ENCODE results near the gene SH3PXD2B. TPM values are rescaled to one million over a fixed set of nuclear protein-coding genes. Genes with fewer than 3 reads are reported as not detected.

Gene SH3PXD2B
- total RNA-seq, 2 donors from 2014 or later: 12.2 to 13.2 TPM

DNA sequence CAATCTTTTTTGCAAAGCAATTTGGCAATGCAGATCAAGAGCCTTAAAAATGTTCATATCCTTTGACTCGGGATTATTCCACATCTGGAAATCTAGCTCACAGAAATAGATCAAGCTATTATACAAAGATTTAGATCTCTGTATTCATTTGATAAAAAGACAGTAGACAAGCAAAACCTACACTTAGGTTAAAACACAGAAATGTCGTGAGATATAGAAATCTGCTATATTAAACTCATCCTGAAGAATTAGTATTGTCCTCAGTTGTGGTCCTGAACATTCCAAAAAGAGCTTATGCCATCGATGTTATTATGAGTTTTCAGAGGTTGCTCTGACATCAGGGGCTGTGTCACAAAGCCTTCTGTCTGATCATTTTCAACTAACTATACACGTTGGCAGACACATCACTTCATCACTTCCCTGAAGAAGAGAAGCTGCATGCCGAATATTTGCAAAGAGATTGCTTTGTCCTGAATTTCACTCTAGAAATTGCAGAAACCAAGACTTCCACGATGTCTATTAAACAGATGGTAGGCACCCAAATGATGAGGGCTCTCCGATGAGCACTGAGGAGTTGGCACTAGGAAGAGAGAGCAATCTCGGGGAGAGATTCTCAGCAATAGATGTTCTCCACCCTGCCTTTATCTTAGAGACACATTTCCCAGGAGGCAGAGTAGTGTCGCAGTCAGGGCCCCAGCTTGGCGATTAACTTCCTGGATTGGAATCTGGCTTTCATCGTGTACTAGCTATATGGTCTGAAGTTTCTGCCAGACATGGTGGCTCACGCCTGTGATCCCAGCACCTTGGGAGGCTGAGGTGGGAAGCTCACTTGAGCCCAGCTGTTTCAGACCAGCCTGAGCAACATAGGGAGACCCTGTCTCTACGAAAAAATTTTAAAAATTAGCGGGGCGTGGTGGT, 168.8 kb downstream of the SH3PXD2B start:
- intact Hi-C loops (cut with DNase I): no loop called here
- H3K4me1 ChIP-seq: peaks cover 11% of the 10 kb centered on the region
- H3K9me3 ChIP-seq: no peaks in the 10 kb centered on the region
- H3K36me3 ChIP-seq: no peaks in the 10 kb centered on the region
- TF ChIP-seq CTCF (IDR thresholded peaks at IDR 0.05): no peak
- no peak overlapping the region for H3K4me3 ChIP-seq
- H3K9ac ChIP-seq (ENCODE audit: low read depth in 2 of 2, low read length in 2 of 2): no peak overlapping the region
- DNase-seq: no peak
- H3K27me3 ChIP-seq: no peaks in the 10 kb centered on the region
- no peak overlapping the region for H3K27ac ChIP-seq

DNA sequence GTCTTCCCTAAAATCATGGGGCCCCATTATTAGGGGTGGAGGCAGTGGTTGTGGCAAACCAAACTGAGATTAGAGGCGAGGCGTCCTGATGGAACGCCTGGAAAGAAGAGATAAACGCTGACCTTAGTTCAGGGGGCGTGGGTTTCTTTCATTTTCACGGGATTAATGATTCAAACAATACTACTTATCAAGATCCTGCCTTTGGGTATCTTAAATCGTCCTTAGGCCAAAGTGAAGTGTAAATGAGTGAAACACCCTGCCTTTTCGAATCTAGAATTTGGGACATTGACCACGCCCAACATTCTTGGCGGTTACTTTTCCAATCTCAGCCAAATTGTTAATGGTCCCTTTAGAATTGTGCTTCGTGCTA, 169.7 kb downstream of the SH3PXD2B start:
- Histone ChIP-seq H3K4me3 (peak overlapping the region; percentile 60), H3K27ac (peak overlapping the region; percentile 40), H3K9me3 (no peaks in the 10 kb centered on the region), H3K9ac (ENCODE audit: low read depth in 2 of 2, low read length in 2 of 2) (peak overlapping the region; percentile 70 to 77), H3K27me3 (no peaks in the 10 kb centered on the region), H3K36me3 (no peaks in the 10 kb centered on the region), H3K4me1 (peaks cover 11% of the 10 kb centered on the region)
- intact Hi-C loops (cut with DNase I): loop anchor here (5.0 kb wide), 1 partner anchor 97 kb away; the partner anchor contains the start of gene STK10
- DNase-seq: no peak
- TF ChIP-seq CTCF (IDR thresholded peaks at IDR 0.05): no peak

DNA sequence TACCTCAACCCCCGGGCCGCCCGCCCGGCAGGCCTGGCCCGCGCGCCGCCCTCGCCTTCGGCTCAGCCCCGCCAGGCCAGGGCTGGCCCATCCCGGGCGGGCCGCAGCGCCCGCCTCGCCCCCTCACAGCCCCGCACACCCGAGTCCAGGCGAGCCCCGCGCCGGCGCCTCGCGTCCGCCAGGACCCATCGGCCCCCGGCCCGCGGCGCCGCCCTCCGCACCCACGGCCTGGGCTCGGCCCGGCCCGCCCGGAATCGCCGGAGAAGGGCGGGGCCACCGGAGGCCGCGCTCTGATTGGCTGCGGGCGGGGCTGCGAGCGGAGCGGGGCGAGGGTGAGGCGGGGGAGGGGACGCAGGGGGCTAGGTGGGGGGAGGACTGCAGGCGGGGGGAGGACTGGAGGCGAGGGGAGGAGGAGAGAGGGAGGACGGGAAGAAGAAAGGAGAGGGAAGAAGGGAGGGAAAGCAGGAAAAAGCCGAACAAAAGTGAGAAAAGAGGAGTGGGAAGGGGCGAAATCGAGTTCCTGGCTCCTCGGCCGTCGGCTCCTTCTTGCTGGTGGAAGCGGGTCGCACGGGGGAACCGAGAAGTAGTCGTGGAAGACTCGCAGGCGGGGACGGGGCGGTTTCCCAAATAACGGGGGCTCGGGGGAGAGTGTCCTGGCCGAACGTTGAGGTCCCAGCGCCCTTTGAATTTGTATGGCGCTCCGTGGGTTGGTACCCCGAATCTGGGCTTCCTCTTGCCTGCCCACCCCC, 170.3 kb downstream of the SH3PXD2B start:
- Histone ChIP-seq H3K27me3 (no peaks in the 10 kb centered on the region), H3K27ac (peak overlapping the region; percentile 80), H3K9ac (ENCODE audit: low read depth in 2 of 2, low read length in 2 of 2) (peak overlapping the region; percentile 77 to 93), H3K4me1 (peaks cover 11% of the 10 kb centered on the region), H3K4me3 (peak overlapping the region; percentile 83), H3K36me3 (no peaks in the 10 kb centered on the region), H3K9me3 (no peaks in the 10 kb centered on the region)
- DNase-seq: peak; percentile 85
- no peak for TF ChIP-seq CTCF (IDR thresholded peaks at IDR 0.05)
- intact Hi-C loops (cut with DNase I): loop anchor here (5.0 kb wide), 1 partner anchor 97 kb away; the partner anchor contains the start of gene STK10

GRCh38 chr5:172283020-172283861, 171.1 kb downstream of the SH3PXD2B start, which contains the start of gene UBTD2:
TSS of gene UBTD2 (minus strand) at chr5:172283764. CDS start at chr5:172283665, 99 bp downstream.
- Histone ChIP-seq H3K4me1 (peaks cover 11% of the 10 kb centered on the region), H3K27ac (peak within 1 kb of the TSS; percentile 80), H3K4me3 (peak within 1 kb of the TSS; percentile 83), H3K9ac (ENCODE audit: low read depth in 2 of 2, low read length in 2 of 2) (peak within 1 kb of the TSS; percentile 80 to 93), H3K27me3 (no peaks in the 10 kb centered on the region), H3K36me3 (no peaks in the 10 kb centered on the region), H3K9me3 (no peaks in the 10 kb centered on the region)
- intact Hi-C loops (cut with DNase I): loop anchor here (5.0 kb wide), 1 partner anchor 96 kb away; the partner anchor contains the start of gene STK10
- TF ChIP-seq CTCF (IDR thresholded peaks at IDR 0.05): peak; percentile 41
- peak; percentile 84 for DNase-seq
